Stimulated activated CD8-positive, alpha-beta memory T cell treated with anti-CD3 and anti-CD28 coated beads, Interleukin-4, amount 100 ng/mL, for 1 hour (primary cell): ENCODE results near the gene ARHGEF28.

Source experiments
- DNase-seq, 2 donors: peaks; one replicate each; pipeline ENCODE4 v3.0.0-alpha.2; 2020; ENCODE audit warnings: low read depth in 2 of 2, low spot score in 1 of 2

The ARHGEF28 gene

GRCh38 chr5:73623060-73623459, 2.9 kb upstream of the ARHGEF28 start:
- DNase-seq: no peak

GRCh38 chr5:73623901-73624404, 2.0 kb upstream of the ARHGEF28 start:
- no peak for DNase-seq

GRCh38 chr5:73624888-73625287, 1.1 kb upstream of the ARHGEF28 start:
- no peak for DNase-seq

- no peak for DNase-seq
Measured at GRCh38 chr5:73625372-73625943, 538 bp upstream of the ARHGEF28 start.

- no peak for DNase-seq
Measured at GRCh38 chr5:73626814-73627313, 868 bp downstream of the ARHGEF28 start.

GRCh38 chr5:73629456-73629855, 3.5 kb downstream of the ARHGEF28 start:
- no peak for DNase-seq

- DNase-seq: no peak
Measured at GRCh38 chr5:73630765-73631164, 4.8 kb downstream of the ARHGEF28 start.

GRCh38 chr5:73631500-73631899, 5.5 kb downstream of the ARHGEF28 start:
- DNase-seq: no peak

GRCh38 chr5:73633060-73633459, 7.1 kb downstream of the ARHGEF28 start:
- no peak for DNase-seq

- no peak for DNase-seq
Measured at GRCh38 chr5:73636408-73636807, 10.4 kb downstream of the ARHGEF28 start.

- no peak for DNase-seq
Measured at GRCh38 chr5:73637565-73637964, 11.6 kb downstream of the ARHGEF28 start.

- no peak for DNase-seq
Measured at GRCh38 chr5:73638344-73639095, 12.5 kb downstream of the ARHGEF28 start.

- no peak for DNase-seq
Measured at GRCh38 chr5:73640861-73641320, 14.9 kb downstream of the ARHGEF28 start.

GRCh38 chr5:73641811-73642210, 15.8 kb downstream of the ARHGEF28 start:
- DNase-seq: no peak

- DNase-seq: no peak
Measured at GRCh38 chr5:73642344-73642743, 16.3 kb downstream of the ARHGEF28 start.

- no peak for DNase-seq
Measured at GRCh38 chr5:73644385-73644963, 18.5 kb downstream of the ARHGEF28 start.

GRCh38 chr5:73647721-73648120, 21.7 kb downstream of the ARHGEF28 start:
- DNase-seq: no peak

GRCh38 chr5:73648515-73648914, 22.5 kb downstream of the ARHGEF28 start:
- no peak for DNase-seq

GRCh38 chr5:73649926-73650325, 23.9 kb downstream of the ARHGEF28 start:
- no peak for DNase-seq

- DNase-seq: no peak
Measured at GRCh38 chr5:73652391-73652790, 26.4 kb downstream of the ARHGEF28 start.

- no peak for DNase-seq
Measured at GRCh38 chr5:73654171-73654811, 28.3 kb downstream of the ARHGEF28 start.
